HepG2 (cell line): ENCODE data around the gene RPL6. TPM values are rescaled to one million over a fixed set of nuclear protein-coding genes. Genes with fewer than 3 reads are reported as not detected.

ENCODE experiments used
- DNMT1 ChIP-seq: sonication (generic); formaldehyde crosslinking; IDR thresholded peaks from 2 replicates; pipeline ENCODE4 v1.5.1; 2020; ENCODE audit warnings: mild to moderate bottlenecking, missing genetic modification reagents
- SAP130 ChIP-seq: IDR thresholded peaks from 2 replicates; pipeline ENCODE4 v1.6.1; 2016; ENCODE audit warnings: low read depth
- TEAD2 ChIP-seq: sonication (generic); formaldehyde crosslinking; IDR thresholded peaks from 2 replicates; pipeline ENCODE4 v1.9.0; 2021; ENCODE audit warnings: missing genetic modification reagents
- ZFAT ChIP-seq: sonication (generic); formaldehyde crosslinking; conservative IDR thresholded peaks from 2 replicates; pipeline ENCODE4 v1.8.1; 2023; ENCODE audit warnings: missing genetic modification reagents, inconsistent platforms
- ZFX ChIP-seq: sonication (generic); formaldehyde crosslinking; IDR thresholded peaks from 2 replicates; pipeline ENCODE4 v1.4.0; 2020; ENCODE audit warnings: mild to moderate bottlenecking, low read depth, missing genetic modification reagents, moderate library complexity
- ZKSCAN1 ChIP-seq: fragments of 150-350 bp; IDR thresholded peaks from 2 replicates; pipeline ENCODE4 v1.6.1; 2014; ENCODE audit warnings: low read length
- ZMYM4 ChIP-seq: sonication (generic); formaldehyde crosslinking; IDR thresholded peaks from 2 replicates; pipeline ENCODE4 v1.8.1; 2023; ENCODE audit warnings: mild to moderate bottlenecking, missing genetic modification reagents
- ZNF431 ChIP-seq: sonication (generic); formaldehyde crosslinking; IDR thresholded peaks from 2 replicates; pipeline ENCODE4 v1.9.0; 2022; ENCODE audit warnings: missing genetic modification reagents, low read depth, mild to moderate bottlenecking, borderline replicate concordance
- polyA plus RNA-seq, 8 experiments: library from polyadenylated mRNA; depleted of rRNA in 3 of 8; stranded (reverse) in 7 of 8; unstranded in 1 of 8; fragments of >200 nt; fragmentation: Illumina TruSeq in 4 of 8; extraction: Trizol in 4 of 8; gene quantifications; 2 replicates each; pipeline versions ENCODE4 v1.2.1 to v1.2.3, GENCODE V29; 2011 to 2016; ENCODE audit warnings: low read depth in 4 of 8, missing spikeins in 1 of 8, mixed read lengths in 1 of 8; ENCODE audit not compliant: insufficient read depth in 1 of 8
- total RNA-seq, 5 experiments: library from RNA; depleted of rRNA; stranded (reverse); fragments of >200 nt; fragmentation: Illumina TruSeq; extraction: Trizol; gene quantifications; 2 replicates each; pipeline ENCODE4 v1.2.3, GENCODE V29; 2016; ENCODE audit warnings: low read depth in 1 of 5
- TF ChIP-seq, protein P1 (sequence below): sonication (generic); formaldehyde crosslinking; IDR thresholded peaks from 2 replicates; pipeline ENCODE4 v1.5.0; 2020; ENCODE audit warnings: missing genetic modification reagents
- TF ChIP-seq, protein P2 (sequence below): sonication (generic); formaldehyde crosslinking; IDR thresholded peaks from 2 replicates; pipeline ENCODE4 v1.5.0; 2020; ENCODE audit warnings: mild to moderate bottlenecking, missing genetic modification reagents, borderline replicate concordance
- TF ChIP-seq, protein P3 (sequence below): sonication (generic); formaldehyde crosslinking; IDR thresholded peaks from 2 replicates; pipeline ENCODE4 v1.4.0; 2020; ENCODE audit warnings: mild to moderate bottlenecking, missing genetic modification reagents

The RPL6 gene
- total and polyA plus RNA-seq, 2 of the 13 experiments (the other 11 are each of a cell fraction or from before 2014, with no cell fraction given), result 1,551 to 1,719 TPM

DNA sequence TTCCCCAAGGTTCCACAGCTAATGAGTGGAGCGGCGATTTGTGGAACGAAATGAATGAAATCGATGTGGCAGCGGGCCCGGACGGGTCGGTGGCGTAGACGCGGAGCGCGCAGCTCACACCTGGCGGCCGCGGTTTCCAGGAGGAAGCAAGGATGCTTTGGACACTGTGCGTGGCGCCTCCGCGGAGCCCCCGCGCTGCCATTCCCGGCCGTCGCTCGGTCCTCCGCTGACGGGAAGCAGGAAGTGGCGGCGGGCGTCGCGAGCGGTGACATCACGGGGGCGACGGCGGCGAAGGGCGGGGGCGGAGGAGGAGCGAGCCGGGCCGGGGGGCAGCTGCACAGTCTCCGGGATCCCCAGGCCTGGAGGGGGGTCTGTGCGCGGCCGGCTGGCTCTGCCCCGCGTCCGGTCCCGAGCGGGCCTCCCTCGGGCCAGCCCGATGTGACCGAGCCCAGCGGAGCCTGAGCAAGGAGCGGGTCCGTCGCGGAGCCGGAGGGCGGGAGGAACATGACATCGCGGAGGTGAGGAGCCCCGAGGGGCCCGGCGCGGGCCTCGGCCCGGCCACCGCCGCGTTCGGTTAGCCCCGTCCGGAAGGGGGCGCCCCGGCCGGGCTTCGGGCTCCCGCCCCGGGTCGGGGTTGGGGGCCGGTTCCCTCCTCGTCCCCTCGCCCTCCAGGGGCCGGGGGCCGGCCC lies 9.3 kb upstream of the RPL6 start, which contains the start of gene PTPN11 (continued):
- TF ChIP-seq, protein P1, sequence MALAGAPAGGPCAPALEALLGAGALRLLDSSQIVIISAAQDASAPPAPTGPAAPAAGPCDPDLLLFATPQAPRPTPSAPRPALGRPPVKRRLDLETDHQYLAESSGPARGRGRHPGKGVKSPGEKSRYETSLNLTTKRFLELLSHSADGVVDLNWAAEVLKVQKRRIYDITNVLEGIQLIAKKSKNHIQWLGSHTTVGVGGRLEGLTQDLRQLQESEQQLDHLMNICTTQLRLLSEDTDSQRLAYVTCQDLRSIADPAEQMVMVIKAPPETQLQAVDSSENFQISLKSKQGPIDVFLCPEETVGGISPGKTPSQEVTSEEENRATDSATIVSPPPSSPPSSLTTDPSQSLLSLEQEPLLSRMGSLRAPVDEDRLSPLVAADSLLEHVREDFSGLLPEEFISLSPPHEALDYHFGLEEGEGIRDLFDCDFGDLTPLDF (CRISPR knock-in tag), result no peak
- TF ChIP-seq ZMYM4 (CRISPR knock-in tag) (peak; percentile 78), DNMT1 (CRISPR knock-in tag) (peak; percentile 79), ZNF431 (CRISPR knock-in tag) (no peak), ZFX (CRISPR knock-in tag) (peak; percentile 96), TEAD2 (CRISPR knock-in tag) (no peak), ZFAT (0 out of 2 replicates have a peak, but pooled peaks have one; percentile 20), SAP130 (CRISPR knock-in tag) (peak; percentile 94), ZKSCAN1 (peak; percentile 40; the same call in 1 of the 2 replicates)
- TF ChIP-seq, protein P2, sequence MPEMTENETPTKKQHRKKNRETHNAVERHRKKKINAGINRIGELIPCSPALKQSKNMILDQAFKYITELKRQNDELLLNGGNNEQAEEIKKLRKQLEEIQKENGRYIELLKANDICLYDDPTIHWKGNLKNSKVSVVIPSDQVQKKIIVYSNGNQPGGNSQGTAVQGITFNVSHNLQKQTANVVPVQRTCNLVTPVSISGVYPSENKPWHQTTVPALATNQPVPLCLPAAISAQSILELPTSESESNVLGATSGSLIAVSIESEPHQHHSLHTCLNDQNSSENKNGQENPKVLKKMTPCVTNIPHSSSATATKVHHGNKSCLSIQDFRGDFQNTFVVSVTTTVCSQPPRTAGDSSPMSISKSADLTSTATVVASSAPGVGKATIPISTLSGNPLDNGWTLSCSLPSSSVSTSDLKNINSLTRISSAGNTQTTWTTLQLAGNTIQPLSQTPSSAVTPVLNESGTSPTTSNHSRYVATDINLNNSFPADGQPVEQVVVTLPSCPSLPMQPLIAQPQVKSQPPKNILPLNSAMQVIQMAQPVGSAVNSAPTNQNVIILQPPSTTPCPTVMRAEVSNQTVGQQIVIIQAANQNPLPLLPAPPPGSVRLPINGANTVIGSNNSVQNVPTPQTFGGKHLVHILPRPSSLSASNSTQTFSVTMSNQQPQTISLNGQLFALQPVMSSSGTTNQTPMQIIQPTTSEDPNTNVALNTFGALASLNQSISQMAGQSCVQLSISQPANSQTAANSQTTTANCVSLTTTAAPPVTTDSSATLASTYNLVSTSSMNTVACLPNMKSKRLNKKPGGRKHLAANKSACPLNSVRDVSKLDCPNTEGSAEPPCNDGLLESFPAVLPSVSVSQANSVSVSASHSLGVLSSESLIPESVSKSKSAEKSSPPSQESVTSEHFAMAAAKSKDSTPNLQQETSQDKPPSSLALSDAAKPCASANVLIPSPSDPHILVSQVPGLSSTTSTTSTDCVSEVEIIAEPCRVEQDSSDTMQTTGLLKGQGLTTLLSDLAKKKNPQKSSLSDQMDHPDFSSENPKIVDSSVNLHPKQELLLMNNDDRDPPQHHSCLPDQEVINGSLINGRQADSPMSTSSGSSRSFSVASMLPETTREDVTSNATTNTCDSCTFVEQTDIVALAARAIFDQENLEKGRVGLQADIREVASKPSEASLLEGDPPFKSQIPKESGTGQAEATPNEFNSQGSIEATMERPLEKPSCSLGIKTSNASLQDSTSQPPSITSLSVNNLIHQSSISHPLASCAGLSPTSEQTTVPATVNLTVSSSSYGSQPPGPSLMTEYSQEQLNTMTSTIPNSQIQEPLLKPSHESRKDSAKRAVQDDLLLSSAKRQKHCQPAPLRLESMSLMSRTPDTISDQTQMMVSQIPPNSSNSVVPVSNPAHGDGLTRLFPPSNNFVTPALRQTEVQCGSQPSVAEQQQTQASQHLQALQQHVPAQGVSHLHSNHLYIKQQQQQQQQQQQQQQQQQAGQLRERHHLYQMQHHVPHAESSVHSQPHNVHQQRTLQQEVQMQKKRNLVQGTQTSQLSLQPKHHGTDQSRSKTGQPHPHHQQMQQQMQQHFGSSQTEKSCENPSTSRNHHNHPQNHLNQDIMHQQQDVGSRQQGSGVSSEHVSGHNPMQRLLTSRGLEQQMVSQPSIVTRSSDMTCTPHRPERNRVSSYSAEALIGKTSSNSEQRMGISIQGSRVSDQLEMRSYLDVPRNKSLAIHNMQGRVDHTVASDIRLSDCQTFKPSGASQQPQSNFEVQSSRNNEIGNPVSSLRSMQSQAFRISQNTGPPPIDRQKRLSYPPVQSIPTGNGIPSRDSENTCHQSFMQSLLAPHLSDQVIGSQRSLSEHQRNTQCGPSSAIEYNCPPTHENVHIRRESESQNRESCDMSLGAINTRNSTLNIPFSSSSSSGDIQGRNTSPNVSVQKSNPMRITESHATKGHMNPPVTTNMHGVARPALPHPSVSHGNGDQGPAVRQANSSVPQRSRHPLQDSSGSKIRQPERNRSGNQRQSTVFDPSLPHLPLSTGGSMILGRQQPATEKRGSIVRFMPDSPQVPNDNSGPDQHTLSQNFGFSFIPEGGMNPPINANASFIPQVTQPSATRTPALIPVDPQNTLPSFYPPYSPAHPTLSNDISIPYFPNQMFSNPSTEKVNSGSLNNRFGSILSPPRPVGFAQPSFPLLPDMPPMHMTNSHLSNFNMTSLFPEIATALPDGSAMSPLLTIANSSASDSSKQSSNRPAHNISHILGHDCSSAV (CRISPR knock-in tag), result no peak
- TF ChIP-seq, protein P3, sequence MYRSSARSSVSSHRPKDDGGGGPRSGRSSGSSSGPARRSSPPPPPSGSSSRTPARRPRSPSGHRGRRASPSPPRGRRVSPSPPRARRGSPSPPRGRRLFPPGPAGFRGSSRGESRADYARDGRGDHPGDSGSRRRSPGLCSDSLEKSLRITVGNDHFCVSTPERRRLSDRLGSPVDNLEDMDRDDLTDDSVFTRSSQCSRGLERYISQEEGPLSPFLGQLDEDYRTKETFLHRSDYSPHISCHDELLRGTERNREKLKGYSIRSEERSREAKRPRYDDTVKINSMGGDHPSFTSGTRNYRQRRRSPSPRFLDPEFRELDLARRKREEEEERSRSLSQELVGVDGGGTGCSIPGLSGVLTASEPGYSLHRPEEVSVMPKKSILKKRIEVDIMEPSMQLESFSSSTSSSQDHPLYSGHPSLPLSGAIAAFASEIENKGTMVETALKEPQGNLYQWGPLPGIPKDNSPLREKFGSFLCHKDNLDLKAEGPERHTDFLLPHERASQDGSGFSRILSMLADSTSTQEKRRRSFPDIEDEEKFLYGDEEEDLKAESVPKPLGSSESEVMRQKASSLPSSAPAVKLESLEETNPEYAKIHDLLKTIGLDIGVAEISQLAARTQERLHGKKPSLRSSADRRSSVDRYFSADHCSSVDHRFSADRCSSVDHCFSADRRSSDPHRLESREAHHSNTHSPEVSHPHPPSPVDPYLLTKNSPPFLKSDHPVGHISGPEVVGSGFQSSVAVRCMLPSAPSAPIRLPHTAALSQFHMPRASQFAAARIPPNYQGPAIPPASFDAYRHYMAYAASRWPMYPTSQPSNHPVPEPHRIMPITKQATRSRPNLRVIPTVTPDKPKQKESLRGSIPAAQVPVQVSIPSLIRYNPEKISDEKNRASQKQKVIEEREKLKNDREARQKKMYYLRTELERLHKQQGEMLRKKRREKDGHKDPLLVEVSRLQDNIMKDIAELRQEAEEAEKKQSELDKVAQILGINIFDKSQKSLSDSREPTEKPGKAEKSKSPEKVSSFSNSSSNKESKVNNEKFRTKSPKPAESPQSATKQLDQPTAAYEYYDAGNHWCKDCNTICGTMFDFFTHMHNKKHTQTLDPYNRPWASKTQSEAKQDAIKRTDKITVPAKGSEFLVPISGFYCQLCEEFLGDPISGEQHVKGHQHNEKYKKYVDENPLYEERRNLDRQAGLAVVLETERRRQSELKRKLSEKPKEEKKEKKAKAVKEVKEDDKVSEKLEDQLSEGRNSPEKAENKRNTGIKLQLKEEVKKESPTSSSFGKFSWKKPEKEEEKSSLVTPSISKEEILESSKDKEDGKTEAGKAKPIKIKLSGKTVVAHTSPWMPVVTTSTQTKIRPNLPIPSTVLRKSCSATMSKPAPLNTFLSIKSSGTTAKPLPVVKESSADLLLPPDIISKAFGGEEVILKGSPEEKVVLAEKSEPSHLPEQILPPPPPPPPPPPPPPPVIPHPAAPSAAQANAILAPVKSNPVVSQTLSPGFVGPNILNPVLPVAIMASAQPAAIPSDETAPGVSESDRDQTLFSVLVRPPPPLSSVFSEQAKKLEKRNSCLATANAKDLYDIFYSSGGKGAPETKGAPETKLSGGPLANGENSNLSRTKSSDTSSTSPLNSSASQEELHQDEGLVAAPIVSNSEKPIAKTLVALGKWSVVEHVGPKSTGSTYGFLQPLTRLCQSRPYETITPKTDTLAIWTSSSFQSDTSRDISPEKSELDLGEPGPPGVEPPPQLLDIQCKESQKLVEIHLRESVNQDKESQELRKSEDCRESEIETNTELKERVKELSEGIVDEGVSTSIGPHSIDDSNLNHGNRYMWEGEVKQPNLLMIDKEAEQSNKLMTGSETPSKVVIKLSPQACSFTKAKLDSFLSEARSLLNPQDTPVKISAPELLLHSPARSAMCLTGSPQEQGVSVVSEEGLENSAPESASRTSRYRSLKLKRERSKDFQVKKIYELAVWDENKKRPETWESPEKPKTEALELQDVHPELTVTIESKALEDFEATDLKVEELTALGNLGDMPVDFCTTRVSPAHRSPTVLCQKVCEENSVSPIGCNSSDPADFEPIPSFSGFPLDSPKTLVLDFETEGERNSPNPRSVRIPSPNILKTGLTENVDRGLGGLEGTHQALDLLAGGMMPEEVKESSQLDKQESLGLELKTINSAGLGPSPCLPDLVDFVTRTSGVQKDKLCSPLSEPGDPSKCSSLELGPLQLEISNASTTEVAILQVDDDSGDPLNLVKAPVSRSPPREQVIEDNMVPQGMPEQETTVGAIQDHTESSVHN (CRISPR knock-in tag), result no peak
